Stimulated activated CD4-positive, alpha-beta T cell treated with anti-CD3 and anti-CD28 coated beads, Interleukin-2, amount 100 ng/mL, for 4 hours (primary cell): ENCODE measurements around the gene PRIM1.
"Not testable (repeated sequence)": the region's sequence is repeated elsewhere in the genome, so short reads cannot be mapped to it uniquely, and the experiment has no call there.

Experiments
- DNase-seq: peaks from one replicate; pipeline ENCODE4 v3.0.0-alpha.2; 2020; ENCODE audit warnings: low read depth

PRIM1 gene

DNA sequence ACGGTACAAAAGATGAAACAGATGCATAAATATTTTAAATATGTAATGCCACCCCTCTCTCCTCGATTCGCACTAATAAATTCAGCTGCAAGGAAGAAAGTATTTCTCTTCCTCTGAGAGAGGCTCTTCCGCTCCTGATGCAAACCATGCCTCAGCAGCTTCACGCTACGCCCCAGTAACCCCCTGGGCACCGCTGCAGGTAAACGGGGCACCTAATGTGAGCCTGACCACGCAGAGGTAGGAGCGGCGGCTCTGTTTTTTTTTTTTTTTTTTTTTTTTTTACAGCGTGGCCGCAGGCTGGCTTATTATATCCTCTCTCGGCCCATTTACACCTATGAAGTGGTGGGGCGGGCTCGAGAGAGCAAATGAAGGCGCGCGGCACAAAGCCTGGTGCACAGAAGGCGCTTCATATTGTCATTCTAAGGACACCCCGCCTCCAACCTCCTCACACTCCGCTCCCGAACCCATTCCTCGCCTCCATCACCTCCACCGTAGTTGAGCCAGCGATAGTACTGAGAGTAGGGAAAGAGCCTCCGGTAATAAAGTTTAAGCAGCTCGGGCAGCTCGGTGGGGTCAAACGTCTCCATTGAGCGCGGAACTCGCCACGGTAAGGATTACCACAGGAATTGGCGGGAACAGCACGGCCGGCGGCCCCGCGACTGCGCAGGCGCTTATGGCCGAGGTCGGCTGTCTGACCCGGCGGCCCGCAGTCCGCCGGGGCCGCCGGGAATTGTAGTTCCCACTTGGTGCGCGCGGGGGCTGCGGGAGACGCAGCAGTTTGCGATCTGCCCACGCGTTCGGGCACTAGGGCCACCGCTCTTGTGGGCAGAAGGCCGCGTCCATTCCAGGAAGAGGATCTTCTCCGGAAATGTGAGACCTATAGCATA, at the start of gene PRIM1:
Gene PRIM1, minus strand, starts transcription at position 612 of the 887 bp plus-strand sequence. Its CDS starts 25 bp downstream, at position 587.
- DNase-seq, result peak; percentile 78

DNA sequence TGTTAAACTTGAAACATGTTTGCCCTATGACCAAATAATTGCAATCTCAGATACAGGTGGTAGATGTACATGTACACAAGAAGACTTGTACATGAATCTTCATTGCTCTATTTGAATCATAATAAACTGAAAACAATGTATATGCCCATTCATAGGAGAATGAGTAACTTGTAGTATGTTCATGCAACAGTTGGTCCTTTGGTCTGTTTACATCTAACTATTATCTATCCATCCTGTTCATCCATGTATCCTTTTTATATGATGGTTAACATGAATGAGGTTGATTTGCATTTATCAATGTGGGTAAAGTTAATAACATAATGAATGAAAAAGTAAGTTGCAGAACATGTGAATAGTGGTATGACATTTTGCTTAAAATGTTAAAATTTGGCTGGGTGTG, 48.1 kb upstream of the PRIM1 start:
- DNase-seq, result no peak

DNA sequence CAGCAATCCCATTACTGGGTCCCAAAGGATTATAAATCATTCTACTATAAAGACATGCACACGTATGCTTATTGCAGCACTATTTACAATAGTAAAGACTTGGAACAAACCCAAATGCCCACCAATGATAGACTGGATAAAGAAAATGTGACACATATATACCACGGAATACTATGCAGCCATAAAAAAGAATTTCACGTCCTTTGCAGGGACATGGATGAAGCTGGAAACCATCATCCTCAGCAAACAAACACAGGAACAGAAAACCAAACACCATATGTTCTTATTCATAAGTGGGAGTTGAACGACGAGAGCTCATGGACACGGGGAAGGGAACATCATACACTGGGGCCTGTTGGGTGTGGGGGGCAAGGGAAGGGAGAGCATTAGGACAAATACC, 47.2 kb upstream of the PRIM1 start:
- not testable (repeated sequence) for DNase-seq

DNA sequence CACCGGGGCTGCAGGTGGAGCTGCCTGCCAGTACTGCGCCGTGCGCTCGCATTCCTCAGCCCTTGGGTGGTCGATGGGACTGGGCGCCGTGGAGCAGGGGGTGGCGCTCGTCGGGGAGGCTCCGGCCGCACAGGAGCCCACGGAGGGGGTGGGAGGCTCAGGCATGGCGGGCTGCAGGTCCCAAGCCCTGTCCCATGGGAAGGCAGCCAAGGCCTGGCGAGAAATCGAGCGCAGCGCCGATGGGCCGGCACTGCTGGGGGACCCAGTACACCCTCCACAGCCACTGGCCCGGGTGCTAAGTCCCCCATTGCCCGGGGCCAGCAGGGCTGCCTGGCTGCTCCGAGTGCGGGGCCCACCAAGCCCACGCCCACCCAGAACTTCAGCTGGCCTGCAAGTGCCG, 43.7 kb upstream of the PRIM1 start:
- not testable (repeated sequence) for DNase-seq

DNA sequence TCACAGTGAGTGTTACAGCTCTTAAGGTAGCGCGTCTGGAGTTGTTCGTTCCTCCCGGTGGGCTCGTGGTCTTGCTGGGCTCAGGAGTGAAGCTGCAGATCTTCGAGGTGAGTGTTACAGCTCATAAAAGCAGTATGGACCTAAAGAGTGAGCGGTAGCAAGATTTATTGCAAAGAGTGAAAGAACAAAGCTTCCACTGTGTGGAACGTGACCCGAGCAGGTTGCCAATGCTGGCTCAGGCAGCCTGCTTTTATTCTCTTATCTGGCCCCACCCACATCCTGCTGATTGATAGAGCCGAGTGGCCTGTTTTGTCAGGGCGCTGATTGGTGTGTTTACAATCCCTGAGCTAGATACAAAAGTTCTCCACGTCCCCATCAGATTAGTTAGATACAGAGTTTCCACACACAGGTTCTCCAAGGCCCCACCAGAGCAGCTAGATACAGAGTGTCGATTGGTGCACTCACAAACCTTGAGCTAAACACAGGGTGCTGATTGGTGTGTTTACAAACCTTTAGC, 43.0 kb upstream of the PRIM1 start:
- not testable (repeated sequence) for DNase-seq

DNA sequence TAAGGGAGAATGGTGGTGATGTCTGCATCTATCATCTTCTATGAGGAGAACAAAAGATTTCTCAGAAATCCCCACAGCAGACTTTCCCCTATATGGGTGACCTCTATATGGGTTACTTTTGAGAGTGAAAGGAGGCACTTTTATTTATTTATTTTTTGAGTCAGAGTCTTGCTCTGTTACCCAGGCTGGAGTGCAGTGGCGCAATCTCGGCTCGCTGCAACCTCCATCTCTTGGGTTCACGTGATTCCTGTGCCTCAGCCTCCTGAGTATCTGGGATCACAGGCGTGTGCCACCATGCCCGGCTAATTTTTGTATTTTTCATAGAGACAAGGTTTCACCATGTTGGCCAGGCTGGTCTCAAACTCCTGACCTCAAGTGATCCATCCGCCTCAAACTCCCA, 41.0 kb upstream of the PRIM1 start:
- not testable (repeated sequence) for DNase-seq

DNA sequence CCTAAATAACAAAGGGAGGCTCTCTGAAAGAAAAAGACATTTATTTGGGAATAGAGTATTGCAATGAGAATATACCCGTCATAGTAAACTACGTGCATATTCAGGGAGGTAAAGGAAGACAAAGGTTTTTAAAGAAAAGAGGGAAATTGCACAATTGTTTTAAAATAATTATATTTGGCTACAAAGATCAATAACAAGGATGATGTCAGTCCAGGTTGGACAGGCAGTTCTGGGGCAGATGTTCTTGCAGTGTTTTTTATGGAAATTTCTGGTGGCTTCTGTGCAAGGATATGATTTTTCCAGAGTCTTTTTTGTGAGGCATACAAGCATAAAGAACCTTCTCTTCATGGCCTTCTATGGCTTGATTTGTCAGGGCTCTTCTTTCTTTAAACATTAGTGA, 40.6 kb upstream of the PRIM1 start:
- DNase-seq, result no peak

DNA sequence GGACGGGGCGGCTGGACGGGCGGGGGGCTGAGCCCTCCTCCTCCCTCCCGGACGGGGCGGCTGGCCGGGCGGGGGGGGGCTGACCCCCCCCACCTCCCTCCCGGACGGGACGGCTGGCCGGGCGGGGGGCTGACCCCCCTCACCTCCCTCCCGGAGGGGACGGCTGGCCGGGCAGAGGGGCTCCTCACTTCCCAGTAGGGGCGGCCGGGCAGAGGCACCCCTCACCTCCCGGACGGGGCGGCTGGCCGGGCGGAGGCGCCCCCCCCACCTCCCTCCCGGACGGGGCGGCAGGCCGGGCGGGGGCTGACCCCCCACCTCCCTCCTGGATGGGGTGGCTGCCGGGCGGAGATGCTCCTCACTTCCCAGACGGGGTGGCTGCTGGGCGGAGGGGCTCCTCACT, 37.3 kb upstream of the PRIM1 start:
- DNase-seq, result not testable (repeated sequence)

DNA sequence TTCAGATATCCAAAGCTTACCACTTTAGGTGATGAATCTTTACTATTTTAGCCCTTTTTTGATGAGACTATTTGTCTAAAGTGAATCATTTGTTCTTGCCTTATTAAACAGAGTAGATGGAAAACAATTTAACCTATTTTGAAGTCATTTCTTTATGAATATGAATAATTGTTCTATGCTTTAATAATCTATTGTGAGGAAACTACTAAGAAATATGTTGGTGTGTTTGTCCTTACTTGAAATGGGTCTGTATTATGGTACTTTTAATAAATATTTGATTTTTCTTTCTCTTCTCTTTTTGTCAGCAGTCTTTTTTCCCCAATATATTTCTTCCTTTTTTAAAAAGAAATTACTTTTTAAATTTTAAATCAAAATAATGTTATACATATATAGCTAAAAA, 35.4 kb upstream of the PRIM1 start:
- no peak for DNase-seq

DNA sequence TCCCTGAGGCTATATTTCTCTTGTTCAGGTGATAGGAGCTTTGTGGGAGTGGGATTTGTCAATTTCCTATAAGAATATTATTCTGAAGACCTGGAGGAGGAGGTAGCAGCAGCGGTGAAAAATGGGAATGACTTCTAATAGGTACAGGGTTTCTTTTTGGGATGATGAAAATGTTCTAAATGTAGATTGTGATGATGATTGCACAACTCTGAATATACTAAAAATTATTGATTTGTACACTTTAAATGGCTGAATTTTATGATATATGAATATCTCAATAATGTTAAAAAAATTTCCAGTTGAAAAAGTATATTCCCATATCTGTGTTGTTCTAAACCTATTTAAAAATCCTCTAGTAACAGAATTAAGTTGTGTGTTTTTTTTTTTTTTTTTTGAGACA, 33.8 kb upstream of the PRIM1 start:
- DNase-seq, result no peak

DNA sequence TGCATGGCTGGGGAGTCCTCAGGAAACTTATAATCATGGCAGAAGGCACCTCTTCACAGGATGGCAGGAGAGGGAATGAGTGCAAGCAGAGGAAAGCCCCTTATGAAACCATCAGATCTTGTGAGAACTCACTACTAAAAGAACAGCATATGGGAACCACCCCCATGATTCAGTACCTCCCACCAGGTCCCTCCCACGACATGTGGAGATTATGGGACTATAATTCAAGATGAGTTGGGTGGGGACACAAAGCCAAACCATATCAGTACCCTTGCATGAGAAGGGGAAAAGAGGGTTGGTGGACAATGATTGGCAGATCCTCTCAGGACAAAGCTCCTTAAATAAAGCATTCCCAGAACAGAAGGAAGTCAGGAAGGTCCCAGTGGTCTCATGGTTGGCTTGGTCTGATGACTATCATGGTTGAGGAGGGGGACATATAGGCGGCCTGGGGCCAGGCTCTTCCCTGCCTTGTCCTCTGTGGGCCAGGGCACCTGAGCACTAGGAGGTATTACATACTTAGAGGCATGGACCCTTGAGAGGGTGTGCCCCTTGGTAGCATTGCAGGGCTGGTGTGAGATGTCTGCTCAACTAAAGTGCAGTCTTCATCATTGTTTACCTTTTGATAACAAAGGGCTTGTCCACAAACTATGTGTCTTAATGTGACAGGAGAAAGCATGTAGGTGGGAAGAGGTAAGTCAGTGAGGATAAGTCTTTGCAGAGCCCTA, 33.2 kb upstream of the PRIM1 start:
- no peak for DNase-seq

DNA sequence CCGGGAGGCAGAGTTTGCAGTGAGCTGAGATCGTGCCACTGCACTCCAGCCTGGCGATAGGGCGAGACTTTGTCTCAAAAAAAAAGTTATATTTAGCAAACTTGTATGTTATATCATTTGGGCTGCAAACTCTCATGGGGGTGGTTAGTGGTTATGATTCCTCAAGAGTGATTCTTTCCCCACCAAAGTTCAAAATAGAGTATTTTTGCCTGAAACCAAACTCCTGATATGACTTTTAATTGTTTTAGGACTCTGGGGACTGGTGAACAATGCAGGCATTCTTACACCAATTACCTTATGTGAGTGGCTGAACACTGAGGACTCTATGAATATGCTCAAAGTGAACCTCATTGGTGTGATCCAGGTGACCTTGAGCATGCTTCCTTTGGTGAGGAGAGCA, 29.6 kb upstream of the PRIM1 start:
- no peak for DNase-seq

DNA sequence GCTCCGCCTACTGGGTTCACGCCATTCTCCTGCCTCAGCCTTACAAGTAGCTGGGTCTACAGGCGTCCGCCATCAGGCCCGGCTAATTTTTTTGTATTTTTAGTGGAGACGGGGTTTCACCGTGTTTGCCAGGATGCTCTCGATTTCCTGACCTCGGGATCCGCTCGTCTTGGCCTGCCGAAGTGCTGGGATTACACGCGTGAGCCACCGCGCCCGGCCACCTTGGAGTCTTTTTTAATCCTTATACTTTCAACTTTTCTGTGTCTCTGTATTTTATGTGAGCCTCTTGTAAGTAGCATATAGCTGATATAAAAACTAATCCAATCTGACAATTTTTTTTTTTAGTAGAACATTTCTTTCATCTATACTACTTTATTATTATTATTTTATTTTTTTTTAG, 26.6 kb upstream of the PRIM1 start:
- no peak for DNase-seq

DNA sequence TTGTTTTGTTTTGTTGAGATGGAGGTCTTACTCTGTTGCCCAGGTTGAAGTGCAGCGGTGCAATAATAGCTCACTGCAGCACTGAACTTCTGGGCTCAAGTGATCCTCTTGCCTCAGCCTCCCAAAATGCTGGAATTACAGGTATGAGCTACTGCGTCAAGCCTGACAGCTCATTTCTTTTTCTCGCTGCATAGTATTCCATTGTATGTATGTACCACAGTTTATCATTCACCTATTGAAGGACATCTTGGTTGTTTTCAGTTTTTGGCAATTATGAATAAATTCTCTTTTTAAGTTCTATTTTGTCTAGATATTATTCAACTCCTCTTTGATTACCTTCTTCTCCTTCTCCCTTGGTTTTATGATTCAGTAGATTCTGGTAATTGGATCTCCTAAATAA, 24.5 kb upstream of the PRIM1 start:
- DNase-seq, result no peak

DNA sequence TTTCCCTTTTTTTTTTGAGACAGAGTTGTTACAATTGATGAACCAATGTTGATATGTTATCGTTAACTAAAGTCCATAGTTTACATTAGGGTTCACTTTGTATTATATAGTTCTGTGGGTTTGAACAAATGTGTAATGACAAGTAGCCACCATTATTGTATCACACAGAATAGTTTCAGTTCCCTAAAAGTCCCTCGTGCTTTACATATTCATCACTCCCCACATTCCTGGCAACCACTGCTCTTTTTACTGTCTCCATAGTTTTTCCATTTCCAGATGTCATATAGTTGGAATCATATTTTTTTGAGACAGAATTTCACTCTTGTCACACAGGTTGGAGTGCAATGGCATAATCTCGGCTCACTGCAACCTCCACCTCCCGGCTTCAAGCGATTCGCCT, 23.5 kb upstream of the PRIM1 start:
- DNase-seq, result no peak

DNA sequence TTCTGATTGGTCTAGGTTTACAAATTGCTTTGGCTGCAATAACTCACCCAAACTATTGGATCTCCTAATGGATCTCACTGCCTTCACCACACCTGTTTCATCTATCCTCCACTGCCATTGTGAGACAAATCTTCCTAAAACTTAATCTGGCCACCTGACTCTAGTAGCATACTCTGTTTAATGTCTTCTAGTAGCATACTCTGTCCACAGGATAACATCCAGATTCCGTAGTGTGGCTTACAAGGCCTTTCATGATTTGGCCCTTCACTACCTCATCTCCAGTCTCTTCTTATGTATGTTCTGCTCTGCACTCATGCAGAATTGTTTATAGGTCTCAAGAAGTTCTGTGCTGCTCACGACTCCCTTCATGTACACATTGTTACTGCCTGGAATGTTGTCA, 21.0 kb upstream of the PRIM1 start:
- no peak for DNase-seq

DNA sequence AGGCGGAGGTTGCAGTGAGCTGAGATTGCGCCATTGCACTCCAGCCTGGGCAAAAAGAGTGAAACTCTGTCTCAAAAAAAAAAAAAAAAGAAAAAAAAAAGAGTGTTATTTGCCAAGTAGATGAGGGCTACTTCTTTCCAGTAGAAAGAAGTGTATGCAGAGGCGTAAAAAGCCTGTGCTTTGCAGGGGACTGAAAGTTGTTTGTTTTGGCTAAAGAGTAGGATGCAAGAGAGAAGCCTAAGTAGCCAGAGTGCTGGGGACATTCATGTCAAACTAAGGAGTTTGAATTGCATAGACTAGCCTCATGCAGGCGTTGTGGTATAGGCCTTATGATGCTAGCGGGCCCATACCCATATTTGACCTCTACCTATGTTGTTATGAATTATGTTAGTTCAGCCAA, 20.5 kb upstream of the PRIM1 start:
- DNase-seq, result no peak

DNA sequence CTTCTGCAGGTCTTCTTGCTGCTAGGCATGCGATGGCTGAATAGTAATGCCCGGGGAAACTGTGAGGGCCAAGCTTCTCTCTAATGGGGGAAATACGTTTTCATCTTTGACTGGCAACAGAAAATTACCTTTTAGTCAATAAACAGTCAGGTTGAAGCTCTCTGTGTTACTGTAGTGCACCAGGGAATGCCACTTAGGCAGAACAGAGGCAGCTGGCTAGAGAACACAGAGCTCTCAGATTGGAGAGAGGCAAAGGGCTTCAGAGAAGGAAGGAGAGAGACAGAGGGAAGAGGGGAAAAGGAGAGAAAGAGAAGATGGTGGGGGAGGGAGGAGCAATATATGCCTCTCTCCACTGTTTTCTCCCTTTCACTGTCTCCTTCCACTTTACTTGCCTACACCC, 17.7 kb upstream of the PRIM1 start:
- DNase-seq, result no peak

DNA sequence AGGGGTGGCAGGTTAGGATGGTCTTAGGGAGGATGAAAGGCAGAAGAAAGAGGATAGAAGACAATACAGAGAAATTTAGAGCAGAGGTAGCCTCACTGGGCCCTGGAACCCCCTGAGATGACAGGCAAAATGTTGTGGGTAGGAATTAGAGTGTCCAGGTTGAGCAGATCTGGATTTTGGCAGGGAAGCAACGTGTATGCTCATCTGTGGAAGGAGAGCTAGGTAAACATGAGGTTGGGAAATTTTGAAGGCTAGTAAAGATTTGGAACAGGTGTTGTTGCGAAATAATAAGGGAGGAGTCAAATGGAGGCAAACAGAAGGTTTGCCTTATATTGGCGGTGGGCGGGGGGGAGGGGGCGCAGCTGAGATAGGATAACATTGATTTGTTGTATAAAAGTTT, 16.3 kb upstream of the PRIM1 start:
- DNase-seq, result no peak

DNA sequence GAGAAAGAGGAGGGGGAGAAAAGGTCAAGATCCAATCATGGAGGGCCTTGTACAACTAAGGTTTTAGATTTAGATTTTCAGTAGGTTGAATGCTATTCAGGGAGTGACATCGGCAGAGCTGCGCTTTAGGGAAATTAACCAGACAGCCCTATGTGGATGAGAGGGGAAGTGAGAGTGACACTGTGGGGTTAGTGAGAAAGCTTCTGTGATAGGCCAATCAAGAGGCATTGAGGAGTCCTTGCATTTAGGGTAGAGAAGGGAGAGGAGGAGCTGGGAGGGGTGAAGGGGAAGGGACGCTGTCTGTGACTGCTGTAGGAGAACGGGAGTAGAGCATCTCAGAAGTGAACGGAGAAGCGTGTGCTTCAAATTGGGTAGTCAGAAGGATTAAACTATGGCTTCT, 14.4 kb upstream of the PRIM1 start:
- DNase-seq, result no peak

DNA sequence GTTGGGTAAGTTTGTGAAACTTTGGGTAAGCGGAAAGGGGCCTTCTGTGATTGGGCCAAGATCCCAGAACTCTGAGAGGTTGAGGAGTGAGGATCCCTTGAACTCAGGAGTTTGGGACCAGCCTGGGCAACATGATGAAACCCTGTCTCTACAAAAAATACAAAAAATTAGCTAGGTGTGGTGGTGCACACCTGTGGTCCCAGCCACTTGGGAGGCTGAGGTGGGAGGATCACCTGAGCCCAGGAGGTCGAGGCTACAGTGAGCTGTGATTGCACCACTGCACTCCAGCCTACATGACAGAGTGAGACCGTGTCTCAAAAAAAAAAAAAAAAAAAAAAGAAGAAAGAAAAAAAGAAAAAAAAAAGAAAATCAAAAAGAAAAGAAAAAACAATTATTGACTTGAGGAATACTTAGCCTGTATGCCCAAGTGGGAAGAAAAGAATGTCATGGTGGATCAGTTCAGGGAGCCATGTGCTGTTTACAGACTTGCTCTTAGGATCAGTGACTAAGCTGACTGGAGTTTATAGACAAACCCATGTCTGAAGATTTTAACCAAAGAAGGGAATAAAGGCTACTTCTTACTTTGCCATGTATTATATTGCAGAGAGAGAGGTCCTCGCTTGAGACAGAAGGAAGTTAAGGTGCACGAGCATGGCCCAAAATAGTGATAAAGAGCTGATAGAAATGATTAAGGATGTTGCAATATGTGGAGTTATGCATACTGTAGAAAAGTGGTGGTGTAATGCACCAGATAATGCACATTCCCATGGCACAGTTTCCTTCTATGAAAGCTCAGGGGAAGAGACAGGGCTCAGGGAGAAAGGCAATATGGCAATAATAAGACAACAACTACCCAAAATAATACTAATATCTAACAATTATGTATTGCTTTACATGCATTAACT, 11.9 kb upstream of the PRIM1 start:
- no peak for DNase-seq

DNA sequence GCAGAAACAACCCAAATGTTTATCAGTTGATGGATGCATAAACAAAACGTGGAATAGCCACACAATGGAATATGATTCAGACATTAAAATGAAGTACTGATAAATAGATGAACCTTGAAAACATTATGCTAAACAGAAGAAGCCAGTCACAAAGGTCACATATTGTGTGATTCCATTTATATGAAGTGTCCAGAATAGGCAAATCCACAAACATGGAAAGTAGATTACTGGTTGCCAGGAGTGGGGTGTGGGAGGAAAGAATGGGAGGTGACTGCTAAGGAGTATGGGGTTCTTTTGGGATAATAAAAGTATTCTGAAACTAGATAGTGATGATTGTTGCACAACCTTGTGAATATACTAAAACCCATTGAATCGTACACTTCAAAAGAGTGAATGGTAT, 9.7 kb upstream of the PRIM1 start:
- DNase-seq, result no peak
